MCF 10A (cell line): ENCODE results near the gene CENPU. TPM values are rescaled to one million over a fixed set of nuclear protein-coding genes. Genes with fewer than 3 reads are reported as not detected.

Experiments used
- BruUV-seq: library from RNA; stranded (reverse); fragments of 400-500 nt; replicated peaks from 2 replicates; lab custom pipeline; 2021; lab: Mats Ljungman, UMichigan
- CTCF ChIA-PET: fragments of 300-600 bp; sonication (Branson Sonifier 250); formaldehyde crosslinking; extraction: SDS; loops from one replicate; lab custom pipeline; 2021; ENCODE audit warnings: antibody characterized with exemption, inconsistent platforms; lab: Yijun Ruan, JAX
- POLR2A ChIA-PET: fragments of 300-600, 350-650 bp; sonication (Branson Sonifier 250); formaldehyde crosslinking; extraction: SDS; loops from one replicate; lab custom pipeline; 2020; ENCODE audit warnings: antibody characterized with exemption, inconsistent platforms; lab: Yijun Ruan, JAX
- DNase-seq: peaks from one replicate; pipeline ENCODE4 v3.0.0-alpha.2; 2018; ENCODE audit not compliant: unreplicated experiment
- H3K27ac Mint-ChIP-seq: one replicate; pipeline ENCODE4 v1.8.0; 2022; ENCODE audit warnings: mild to moderate bottlenecking, low read depth, mixed read lengths; ENCODE audit not compliant: unreplicated experiment
- H3K27me3 Mint-ChIP-seq: one replicate; pipeline ENCODE4 v1.8.0; 2022; ENCODE audit warnings: mixed read lengths; ENCODE audit not compliant: insufficient read depth, unreplicated experiment
- H3K36me3 Mint-ChIP-seq: one replicate; pipeline ENCODE4 v1.8.0; 2022; ENCODE audit warnings: mild to moderate bottlenecking, moderate library complexity, mixed read lengths; ENCODE audit not compliant: insufficient read depth, unreplicated experiment
- H3K4me1 Mint-ChIP-seq: one replicate; pipeline ENCODE4 v1.8.0; 2022; ENCODE audit warnings: mixed read lengths; ENCODE audit not compliant: insufficient read depth, unreplicated experiment
- H3K4me3 Mint-ChIP-seq: one replicate; pipeline ENCODE4 v1.8.0; 2022; ENCODE audit warnings: mild to moderate bottlenecking, moderate library complexity, mixed read lengths; ENCODE audit not compliant: unreplicated experiment
- H3K9me3 Mint-ChIP-seq: one replicate; pipeline ENCODE4 v1.8.0; 2022; ENCODE audit warnings: mixed read lengths; ENCODE audit not compliant: unreplicated experiment
- intact Hi-C: fragments of 100-400 bp; cut with micrococcal nuclease; formaldehyde crosslinking; loops from 2 replicates; pipeline ENCODE4 v1.14.1; 2022
- total RNA-seq: library from RNA; stranded (reverse); gene quantifications from 2 replicates; pipeline ENCODE4 v1.2.3, GENCODE V29; 2022
- TF ChIP-seq, protein P1 (sequence below): fragments of 200-600 bp; IDR thresholded peaks from one replicate; pipeline ENCODE4 v1.8.0; 2022; ENCODE audit warnings: antibody characterized with exemption, mild to moderate bottlenecking; ENCODE audit not compliant: unreplicated experiment

The CENPU gene
- total RNA-seq, 1 experiment from 2014 or later, result 22.3 TPM

DNA sequence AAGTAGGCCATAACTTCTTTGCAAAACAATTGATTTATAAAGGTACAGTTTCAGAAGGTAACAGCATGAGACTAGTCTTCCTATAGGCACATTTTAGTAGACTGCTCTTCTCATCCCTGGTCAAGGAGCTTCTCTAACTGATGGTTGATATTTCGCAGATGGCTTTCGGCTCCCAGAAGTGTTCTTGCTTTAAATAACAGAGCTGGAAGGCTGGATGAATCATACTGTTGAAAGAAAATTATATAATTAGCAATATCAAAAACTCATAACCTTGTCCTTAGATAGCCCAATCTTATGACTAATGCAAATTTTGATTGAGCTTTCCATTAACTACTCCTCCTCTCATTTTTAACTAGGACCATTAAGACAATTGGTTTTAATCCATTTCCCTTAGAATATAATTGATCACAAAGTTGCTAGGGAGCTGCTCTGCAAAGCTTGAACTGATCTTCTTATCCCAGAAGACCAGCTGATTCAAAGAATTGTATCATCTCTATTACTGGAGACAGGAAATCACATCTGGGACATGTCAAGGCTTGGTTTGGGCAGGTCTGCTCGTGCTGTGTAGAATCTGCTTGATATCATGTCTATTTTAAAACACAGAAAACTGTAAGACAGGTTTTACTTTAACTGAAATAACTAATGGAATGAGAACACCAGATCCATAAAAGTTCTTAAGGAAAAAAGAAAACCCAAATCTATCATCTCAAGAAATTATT lies 38.6 kb downstream of the CENPU start:
- ChIA-PET POLR2A (interaction anchor here (0.5 to 2.7 kb wide), 10 partner anchors 10 to 119 kb away, joined by 3 to 15 read pairs (median 5); partner anchors contain the start of genes CASP3, CENPU and PRIMPOL), CTCF (interaction anchor here (0.6 kb wide), 1 partner anchor 241 kb away, joined by 3 read pairs; no protein-coding TSS in a partner anchor)
- intact Hi-C loops, result no loop called here
- H3K36me3 Mint-ChIP-seq, result peaks cover 58% of the 10 kb centered on the region
- no peak overlapping the region for H3K4me3 Mint-ChIP-seq
- TF ChIP-seq, protein P1, sequence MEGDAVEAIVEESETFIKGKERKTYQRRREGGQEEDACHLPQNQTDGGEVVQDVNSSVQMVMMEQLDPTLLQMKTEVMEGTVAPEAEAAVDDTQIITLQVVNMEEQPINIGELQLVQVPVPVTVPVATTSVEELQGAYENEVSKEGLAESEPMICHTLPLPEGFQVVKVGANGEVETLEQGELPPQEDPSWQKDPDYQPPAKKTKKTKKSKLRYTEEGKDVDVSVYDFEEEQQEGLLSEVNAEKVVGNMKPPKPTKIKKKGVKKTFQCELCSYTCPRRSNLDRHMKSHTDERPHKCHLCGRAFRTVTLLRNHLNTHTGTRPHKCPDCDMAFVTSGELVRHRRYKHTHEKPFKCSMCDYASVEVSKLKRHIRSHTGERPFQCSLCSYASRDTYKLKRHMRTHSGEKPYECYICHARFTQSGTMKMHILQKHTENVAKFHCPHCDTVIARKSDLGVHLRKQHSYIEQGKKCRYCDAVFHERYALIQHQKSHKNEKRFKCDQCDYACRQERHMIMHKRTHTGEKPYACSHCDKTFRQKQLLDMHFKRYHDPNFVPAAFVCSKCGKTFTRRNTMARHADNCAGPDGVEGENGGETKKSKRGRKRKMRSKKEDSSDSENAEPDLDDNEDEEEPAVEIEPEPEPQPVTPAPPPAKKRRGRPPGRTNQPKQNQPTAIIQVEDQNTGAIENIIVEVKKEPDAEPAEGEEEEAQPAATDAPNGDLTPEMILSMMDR, result no peak
- DNase-seq, result peak; percentile 26
- no peaks in the 10 kb centered on the region for H3K27me3 Mint-ChIP-seq
- BruUV-seq, result TSS peak; percentile 43
- H3K27ac Mint-ChIP-seq, result peak overlapping the region; percentile 61
- no peaks in the 10 kb centered on the region for H3K9me3 Mint-ChIP-seq
- H3K4me1 Mint-ChIP-seq, result peaks cover 10% of the 10 kb centered on the region

DNA sequence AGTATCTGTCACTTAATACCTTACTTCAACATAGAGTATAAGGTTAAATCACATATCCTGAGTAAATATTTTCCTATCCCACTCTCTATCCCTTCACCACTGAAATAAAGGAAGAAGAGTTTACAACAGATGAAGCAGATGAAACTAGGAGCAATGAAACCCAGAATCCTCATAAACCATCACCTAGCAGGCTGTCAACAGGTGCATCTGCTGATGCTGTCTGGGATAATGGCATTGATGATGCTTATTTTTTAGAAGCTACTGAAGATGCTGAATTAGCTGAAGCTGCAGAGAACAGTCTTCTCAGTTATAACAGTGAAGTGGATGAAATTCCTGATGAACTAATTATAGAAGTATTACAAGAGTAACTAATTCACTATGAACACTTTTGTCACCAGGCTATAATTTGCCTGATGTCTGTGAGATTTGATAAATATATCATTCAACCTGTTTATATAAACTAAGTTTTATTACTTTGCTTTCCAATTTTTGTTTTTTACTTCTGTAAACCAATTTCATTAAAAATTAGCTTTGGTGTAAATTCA lies 39.4 kb downstream of the CENPU start:
- Mint-ChIP-seq H3K27ac (peak overlapping the region; percentile 61), H3K4me1 (peaks cover 10% of the 10 kb centered on the region), H3K36me3 (peaks cover 58% of the 10 kb centered on the region), H3K4me3 (no peak overlapping the region), H3K27me3 (no peaks in the 10 kb centered on the region), H3K9me3 (no peaks in the 10 kb centered on the region)
- no peak for DNase-seq
- BruUV-seq, result no TSS peak
- ChIA-PET POLR2A (interaction anchor here (1.1 to 2.3 kb wide), 5 partner anchors 10 to 119 kb away, joined by 3 to 15 read pairs (median 6); partner anchors contain the start of genes CASP3 and PRIMPOL), CTCF (no interaction called here)
- intact Hi-C loops, result no loop called here
- TF ChIP-seq, protein P1, result no peak

DNA sequence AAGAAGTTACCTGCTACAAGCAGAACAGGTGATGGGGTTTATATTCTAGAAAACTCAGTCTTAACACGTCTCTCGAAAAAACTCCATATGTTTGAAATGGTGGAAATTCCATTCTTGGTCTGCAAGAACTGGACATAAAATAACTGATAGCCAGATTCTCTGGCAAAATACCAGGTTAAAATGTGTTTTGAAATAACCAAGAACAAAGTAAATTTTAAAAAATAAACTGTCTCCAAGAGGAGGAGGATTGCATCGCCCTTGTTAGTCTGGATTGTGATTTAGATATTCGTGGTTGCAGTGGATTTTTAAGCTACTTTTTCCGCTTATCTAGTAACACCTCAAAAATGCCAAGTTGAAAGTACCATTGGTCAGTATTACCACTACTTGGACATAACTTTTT lies 40.8 kb downstream of the CENPU start:
- H3K36me3 Mint-ChIP-seq, result peaks cover 58% of the 10 kb centered on the region
- H3K9me3 Mint-ChIP-seq, result no peaks in the 10 kb centered on the region
- POLR2A ChIA-PET, result interaction anchor here (1.3 kb wide), 1 partner anchor 41 kb away, joined by 3 read pairs; no protein-coding TSS in a partner anchor
- no peak overlapping the region for H3K4me3 Mint-ChIP-seq
- H3K27ac Mint-ChIP-seq, result no peak overlapping the region
- no peaks in the 10 kb centered on the region for H3K27me3 Mint-ChIP-seq
- intact Hi-C loops, result no loop called here
- TF ChIP-seq, protein P1, result no peak
- H3K4me1 Mint-ChIP-seq, result peaks cover 24% of the 10 kb centered on the region
- CTCF ChIA-PET, result no interaction called here
- no TSS peak for BruUV-seq
- no peak for DNase-seq

DNA sequence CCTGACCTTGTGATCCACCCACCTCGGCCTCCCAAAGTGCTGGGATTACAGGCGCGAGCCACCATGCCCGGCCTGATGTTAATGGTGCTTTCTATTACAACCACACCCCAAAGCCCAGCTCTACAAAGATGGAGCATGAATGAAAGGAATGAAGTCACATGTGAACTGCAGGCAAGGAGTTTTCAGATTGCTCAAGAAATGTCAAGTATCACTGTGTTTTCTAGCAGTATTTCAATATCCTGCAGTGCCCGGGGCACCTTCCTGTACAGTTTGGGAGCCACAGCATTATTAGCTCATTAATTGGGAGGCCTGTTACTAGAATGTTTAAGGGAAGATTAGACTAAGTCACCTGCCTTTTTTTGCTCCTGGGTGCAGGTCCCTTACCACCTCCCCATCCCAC lies 44.2 kb downstream of the CENPU start:
- TF ChIP-seq, protein P1, result no peak
- BruUV-seq, result no TSS peak
- CTCF ChIA-PET, result interaction anchor here (0.6 kb wide), 1 partner anchor 27 kb away, joined by 3 read pairs; no protein-coding TSS in a partner anchor
- Mint-ChIP-seq H3K36me3 (peaks cover 42% of the 10 kb centered on the region), H3K4me3 (no peak overlapping the region), H3K27me3 (no peaks in the 10 kb centered on the region), H3K4me1 (peaks cover 19% of the 10 kb centered on the region), H3K27ac (peak overlapping the region; percentile 83), H3K9me3 (no peaks in the 10 kb centered on the region)
- POLR2A ChIA-PET, result interaction anchor here (3.1 kb wide), 1 partner anchor 40 kb away, joined by 15 read pairs; the partner anchor contains the start of genes CASP3 and PRIMPOL
- DNase-seq, result peak; percentile 11
- intact Hi-C loops, result loop anchor here (2.0 kb wide), 1 partner anchor 41 kb away; the partner anchor contains the start of genes CASP3 and PRIMPOL
